Measurements from ENCODE around the gene TCF20. TPM values are rescaled to one million over a fixed set of nuclear protein-coding genes. Genes with fewer than 3 reads are reported as not detected.
A peak's percentile ranks its signal among the peaks of the same experiment; 100 is the strongest.

TCF20 gene
- 15.2 TPM for total RNA-seq (ENCODE audit: insufficient read depth, low replicate concordance)

DNA sequence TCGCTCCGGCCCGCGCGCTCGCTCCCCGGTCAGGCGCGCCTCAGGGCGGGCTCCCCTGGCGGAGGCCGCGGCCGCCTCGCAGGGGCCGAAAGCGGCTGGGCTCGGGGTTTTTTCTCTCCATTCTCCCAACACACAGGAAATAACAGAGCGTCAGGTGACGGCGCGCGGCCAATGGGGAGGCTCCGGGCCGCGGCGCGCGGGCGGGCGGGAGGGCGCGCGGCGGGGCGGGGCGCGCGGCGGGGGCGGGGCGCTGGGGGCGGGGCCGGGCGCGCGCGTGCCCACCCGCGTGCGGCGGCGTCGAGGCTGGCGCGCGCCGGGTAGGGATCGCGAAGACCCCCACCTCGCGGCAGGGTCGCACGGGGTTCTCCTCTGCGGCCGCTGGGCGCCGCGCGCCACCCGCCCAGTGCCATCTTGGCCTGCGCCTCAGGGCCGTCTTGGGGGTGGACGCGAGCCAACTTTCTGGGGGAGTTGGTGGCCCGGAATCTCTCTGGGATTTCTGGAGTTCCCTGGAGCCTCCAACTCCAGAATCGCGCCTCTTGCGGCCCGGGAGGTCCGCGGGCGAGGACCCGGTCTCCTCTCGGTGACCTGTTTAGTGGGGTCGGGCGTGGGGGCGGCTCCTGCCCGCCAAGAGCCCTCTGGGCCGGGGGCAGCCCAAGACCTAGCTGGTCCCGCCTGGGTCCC, at the start of gene TCF20:
Gene TCF20 (minus strand): TSS at position 144 of the 681 bp plus-strand sequence. CDS start 55,348 bp downstream, outside the sequence.
- peak; percentile 82 for DNase-seq (ENCODE audit: low spot score)

DNA sequence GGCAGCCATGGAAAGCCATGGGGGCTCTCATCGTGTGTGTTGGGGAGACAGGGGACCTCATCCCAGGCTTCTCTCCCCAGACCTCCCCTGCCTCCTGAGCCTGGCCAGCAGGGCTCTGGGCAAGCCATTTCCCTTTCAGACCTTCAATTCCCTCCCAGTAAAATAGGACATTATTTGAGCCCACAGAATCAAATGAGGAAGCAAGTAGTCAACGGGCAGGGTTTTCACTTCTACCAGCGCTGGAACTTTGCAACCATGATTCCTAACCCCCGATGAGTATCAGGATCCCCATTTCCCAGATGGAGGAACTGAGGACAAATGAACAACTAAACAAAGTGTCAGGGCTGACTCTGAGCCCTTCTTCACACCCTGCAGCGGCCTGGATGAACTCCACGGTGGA, 48.9 kb upstream of the TCF20 start:
- DNase-seq (ENCODE audit: low spot score) = no peak

DNA sequence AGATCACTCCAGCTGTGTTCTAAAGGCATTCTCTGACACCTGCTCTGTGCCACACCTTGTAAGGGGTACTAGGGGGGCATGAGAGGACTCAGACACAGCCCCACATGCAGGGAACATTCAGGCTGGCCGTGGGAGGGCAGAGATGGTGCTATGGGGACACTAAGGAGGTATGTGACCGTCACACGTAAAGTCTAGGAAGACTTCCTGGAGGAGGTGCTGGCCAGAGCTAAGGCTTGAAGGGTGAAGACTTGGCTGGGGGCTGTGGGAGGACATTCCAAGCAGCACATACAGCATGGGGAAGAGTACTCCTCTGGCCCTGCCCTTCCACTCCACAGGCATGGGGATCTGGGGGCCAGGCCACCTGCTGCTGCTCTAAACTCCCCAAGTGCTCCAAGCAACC, 48.5 kb upstream of the TCF20 start:
- DNase-seq (ENCODE audit: low spot score) = no peak

DNA sequence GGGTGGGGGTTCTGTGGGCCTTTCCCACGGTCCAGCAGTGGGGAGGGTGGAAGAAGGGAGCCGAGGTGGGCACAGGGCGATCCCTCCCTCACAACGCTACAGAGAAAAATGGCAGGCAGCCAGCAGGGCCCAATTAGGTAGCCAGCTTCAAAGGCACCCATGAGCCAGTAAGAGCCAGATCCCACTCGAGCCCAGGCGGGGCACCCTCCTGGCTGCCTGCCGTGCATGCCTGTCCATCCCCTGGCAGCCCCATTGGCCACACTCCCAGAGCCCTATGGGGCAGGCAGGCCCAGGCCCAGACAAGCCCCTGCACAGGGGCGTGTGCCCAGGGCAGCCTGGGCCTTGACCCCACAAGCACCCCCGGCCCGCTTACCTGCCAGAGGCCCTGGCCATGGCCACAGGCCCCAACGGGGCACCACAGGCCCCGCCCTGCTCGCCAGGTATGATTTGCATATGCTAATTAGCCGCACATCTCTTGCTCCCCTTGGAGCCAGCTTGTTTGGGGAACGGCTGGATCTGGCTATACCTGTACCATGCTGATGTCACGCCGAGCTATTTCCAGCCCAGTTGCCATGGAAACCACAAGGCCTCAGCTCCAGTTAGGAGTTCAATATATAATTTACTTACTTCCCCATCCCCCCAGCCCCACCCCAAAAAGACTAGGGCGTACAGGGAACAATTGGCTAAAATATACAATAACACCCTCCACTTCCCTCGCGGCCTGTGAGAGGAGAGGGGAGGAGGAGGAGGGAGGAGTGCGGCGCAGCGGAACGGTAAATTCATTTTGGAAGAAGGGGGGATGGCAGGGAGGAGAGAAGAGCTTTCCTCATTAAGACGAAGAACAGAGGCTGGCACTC, 47.5 kb upstream of the TCF20 start:
- DNase-seq (ENCODE audit: low spot score) = peak; percentile 42

DNA sequence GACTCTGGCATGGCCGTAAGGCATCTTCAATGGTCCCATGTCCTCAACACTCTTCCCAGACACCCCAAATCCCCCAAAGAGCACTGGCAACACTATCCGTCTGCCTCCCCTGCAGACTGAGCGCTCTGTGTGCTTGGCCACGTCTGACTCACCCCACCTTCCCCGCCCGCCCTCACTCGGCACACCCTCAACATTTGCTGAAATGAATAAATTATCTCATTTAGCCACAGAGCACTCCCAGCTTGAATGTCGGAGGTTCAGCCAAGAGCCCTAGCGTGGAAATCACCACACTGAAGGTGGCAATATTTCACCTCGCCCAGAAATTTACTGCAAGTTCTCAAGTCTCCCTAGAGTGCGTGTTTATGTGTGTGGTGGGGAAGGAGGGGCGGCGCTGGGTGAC, 46.6 kb upstream of the TCF20 start:
- DNase-seq (ENCODE audit: low spot score) = peak; percentile 64

DNA sequence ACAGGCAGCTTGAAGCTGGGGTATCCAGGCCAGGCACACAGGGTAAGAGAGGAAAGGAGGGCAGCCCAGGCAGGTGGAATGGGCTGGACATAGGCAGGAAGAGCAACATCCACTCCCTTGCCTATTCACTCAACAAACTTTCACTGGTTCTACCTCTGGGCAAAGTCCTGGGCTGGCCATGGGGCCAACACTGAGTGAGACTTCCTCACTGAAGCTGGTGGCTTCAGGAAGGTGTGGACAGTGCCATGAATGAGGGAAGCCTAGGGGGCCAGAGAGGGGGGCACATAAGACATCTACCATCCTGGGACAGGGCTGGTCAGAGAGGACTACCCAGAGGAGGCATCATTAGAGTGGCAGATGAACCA, 44.9 kb upstream of the TCF20 start:
- no peak for DNase-seq (ENCODE audit: low spot score)

DNA sequence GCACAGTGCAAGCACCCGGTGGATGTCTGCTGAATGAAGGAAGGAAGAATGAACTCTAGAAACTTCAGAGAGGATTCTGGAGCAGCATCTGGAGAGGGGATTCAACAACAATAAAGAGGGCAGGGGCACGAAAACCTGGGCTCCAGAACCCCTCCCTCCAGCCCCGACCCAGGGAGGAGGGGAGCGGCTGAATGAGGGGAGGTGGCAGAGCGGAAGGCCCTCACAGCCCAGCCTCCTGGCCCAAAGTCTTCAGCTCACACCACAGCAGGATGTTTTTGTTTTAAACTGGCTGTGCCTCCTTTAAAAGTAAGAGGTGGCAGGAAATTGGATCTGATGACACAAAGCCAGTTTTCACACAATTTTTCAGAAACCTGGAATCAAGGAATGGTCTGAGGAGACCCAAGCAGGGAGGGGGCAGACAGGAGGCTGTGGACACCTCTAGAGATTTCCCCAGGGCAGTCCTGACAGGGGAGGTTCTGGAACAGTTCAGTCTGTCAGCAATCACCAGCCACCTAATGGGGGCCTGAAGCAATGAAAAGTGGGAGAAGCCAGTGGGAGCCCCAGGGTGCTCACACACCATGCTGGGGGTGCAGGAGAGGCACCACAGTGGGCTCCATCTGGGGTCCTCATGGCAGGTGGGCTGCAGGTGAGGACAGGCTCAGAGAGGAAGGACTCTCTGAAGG, 44.4 kb upstream of the TCF20 start:
- DNase-seq (ENCODE audit: low spot score) = no peak

DNA sequence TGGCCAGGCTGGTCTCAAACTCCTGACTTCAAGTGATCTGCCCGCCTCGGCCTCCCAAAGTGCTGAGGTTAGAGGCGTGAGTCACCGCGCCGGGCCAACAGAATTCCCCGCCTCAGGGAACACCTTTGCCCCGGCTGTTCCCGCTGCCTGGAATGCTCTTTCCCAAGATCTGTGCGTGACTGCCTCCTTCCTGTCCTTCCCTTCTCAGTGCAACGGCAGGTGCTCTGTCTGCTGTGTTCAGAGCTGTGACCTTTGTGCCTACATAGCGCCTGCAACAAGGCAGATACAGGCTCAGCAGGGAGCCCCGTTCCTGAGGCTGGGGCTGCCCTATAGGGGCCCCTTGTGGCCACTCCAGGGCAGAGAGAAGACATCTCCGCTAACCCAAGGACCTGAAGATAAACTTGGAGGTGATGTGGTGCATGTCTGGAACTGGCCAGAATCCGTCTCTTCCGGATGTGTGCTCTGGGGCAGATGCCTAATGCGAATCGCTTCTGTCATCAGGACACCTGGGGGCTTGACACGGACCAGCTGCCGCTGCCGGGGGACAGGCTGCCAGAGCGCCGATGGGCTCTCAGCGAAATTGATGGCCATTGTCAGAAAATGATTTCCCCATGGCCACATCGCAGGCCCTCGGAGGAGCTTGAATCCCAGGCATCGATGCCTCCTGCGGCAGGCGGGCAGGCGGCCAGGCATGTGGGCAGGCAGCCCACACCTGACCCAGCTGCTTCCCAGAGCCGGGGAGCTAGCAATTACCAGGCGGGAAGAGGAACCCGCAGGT, 43.5 kb upstream of the TCF20 start:
- DNase-seq (ENCODE audit: low spot score) = no peak

DNA sequence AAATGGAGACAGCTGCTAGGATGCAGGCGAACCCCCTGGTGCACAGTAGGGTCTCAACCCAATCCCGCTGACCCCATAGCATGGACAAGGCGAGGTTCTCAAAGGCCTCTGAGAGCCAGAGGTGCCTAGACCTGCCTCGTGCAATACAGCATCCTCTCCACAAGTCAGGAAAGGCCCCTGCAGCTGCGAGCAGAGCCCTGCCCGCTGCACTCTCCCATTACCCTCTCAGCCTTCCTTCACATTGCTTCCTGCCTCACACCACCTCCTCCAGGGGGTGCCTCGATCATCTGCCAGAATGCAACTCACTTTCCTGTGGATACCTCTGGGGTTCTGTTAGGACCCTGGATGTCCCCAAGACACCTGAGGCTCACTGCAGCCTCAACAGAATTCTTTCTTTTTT, 42.8 kb upstream of the TCF20 start:
- no peak for DNase-seq (ENCODE audit: low spot score)

DNA sequence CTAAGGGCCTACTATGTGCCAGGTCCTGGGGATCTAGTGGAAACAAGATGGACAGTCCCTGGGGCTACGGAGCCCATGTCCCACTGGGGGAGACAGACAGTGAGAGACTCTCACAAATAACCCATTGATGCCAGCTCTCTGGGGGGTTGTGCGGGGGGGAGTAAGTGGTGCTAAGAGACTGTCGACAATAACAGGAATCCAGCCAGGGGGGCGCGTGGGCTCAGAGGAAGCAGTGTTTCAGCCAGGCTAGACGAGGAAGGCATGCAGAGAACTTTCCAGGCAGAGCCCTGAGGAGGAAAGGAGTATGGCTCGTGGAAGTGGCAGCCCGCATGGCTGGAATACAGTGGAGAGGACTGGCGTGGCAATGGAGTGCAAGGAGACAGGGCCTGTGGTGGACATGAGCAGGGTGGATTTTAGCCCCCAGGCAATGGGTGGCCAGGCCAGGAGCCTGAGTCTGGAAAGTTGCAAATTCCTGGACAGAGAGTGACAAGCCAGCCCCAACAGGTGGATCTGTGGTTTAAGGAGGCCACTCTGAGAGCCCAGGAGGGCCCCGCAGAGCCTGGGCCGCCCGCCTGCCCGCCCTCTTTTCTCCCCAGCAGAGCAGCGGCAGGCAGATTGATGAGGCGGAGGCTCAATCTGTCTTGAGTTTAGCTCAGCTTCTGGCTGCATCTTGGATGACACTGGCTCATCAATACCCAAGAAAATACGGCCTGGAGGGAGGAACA, 40.0 kb upstream of the TCF20 start:
- DNase-seq (ENCODE audit: low spot score) = no peak

DNA sequence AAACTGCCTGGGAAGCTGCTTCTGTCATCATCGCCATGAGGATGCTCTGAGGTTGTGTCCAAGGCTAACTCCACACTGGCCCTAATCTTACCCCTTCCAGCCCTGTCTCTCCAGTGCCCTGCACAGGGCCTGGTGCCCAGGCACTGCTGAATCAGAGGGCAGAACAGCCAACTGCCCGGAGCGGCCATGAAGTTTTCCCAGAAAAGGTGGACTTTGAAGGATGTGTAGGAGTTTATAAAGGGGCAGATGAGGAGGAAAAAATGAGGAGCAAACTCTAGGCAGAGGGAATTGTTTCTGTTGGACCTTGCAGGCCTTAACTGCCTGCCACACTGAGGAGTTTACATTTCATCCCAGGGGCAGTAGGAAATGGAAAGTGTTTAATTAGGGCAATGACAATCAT, 39.4 kb upstream of the TCF20 start:
- DNase-seq (ENCODE audit: low spot score) = no peak

DNA sequence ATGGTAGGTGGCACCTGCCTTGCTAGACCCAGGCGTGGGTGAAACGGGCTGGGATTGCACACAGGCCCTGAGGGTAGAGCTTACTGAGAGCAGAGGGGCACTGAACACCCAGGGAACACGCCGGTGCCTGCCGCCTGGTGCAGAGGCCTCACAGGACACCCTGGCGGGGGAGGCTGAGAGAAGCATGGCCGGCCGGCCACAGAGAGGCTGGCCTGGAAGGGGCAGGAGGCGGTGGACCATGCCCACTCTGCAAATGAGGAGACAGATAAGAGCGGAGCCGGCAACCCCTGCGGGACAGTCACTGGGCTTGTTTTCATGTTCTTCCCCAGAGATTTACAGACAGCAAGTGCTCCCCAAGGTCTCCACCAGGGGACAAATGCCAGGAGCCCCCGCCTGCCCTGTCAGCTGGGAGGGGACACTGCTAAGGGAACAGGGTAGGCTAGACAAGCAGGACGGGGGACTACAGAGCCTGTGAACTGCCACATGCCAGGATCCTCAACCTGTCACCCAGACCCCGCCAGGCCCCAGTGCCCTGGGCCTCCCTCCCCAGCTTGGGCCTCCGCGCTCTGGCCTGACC, 38.5 kb upstream of the TCF20 start:
- no peak for DNase-seq (ENCODE audit: low spot score)

DNA sequence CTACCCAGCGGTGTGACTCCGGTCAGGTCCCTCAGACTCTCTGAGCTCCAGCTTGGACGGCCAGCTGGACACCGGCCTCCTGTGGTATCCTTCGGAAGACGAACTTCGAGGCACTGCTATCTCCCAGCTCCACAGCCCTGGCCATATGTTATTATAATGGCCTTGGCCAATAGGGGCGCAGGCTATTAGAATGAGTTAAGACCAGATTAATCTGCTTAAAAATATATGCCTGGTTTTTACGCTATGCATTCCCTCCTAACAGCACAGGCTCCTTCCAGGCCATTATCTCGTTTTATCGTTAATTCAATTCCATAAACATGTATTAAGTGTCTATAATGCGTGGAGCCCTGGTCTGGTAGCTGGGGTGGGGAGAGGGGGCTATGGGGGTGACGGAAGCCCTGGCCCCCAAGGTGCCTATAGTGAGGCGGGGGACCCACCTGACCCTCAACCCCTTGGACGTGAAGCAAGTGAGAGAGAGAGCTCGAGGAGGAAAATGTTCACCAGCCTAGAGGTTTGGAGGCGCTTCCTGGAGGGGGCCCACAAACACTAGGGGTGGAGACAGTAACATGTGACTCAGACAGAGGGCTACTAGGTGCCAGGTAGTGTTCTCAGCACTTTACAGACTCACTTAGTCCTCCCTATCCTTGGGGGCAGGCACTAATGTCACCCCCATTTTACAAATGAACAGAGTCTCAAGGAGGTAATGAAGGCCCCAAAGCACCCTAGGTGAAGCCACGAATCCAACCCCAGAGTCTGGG, 37.5 kb upstream of the TCF20 start:
- no peak for DNase-seq (ENCODE audit: low spot score)

DNA sequence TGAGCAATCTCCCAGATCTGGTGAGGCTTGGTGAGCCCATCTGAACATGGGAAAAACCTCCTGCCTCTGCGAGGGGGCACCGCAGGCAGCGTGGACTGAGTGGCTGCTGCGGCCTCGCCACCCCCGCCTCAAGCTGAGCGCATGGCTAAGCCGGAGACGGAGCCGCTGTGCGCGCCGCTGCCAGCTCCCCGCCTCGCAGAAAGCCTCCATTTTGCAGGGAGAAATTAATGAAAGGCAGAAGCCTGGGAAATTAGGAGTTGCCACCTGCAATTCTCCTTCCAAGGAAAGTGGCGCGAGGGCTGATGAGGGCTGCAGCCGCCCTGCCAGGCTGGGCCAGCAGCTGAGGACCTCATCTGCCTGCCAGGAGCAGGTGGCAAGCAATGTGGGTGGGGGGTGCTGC, 35.6 kb upstream of the TCF20 start:
- DNase-seq (ENCODE audit: low spot score) = no peak

DNA sequence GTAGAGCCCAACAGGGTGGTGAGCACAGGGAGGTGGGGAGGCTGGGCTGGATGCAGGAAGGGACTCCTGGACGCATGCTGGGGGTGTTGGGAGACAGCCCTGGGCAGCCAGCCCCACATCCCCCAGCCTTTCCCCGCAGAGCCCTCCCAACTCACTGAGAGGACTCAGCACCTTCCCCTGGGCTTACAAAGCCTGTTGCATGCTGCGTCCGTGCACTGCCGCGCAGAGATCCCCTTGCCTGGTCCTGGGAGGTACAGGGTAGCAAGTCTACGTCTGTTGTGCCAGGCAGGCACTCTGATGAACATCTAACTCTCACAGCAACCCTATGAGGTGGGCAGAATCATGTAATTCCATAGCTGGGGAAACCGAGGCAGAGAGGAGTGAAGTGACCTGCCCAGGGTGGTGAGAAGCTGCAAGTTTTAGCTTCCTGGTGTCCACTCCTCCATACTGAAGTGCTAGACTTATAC, 33.9 kb upstream of the TCF20 start:
- DNase-seq (ENCODE audit: low spot score) = no peak

DNA sequence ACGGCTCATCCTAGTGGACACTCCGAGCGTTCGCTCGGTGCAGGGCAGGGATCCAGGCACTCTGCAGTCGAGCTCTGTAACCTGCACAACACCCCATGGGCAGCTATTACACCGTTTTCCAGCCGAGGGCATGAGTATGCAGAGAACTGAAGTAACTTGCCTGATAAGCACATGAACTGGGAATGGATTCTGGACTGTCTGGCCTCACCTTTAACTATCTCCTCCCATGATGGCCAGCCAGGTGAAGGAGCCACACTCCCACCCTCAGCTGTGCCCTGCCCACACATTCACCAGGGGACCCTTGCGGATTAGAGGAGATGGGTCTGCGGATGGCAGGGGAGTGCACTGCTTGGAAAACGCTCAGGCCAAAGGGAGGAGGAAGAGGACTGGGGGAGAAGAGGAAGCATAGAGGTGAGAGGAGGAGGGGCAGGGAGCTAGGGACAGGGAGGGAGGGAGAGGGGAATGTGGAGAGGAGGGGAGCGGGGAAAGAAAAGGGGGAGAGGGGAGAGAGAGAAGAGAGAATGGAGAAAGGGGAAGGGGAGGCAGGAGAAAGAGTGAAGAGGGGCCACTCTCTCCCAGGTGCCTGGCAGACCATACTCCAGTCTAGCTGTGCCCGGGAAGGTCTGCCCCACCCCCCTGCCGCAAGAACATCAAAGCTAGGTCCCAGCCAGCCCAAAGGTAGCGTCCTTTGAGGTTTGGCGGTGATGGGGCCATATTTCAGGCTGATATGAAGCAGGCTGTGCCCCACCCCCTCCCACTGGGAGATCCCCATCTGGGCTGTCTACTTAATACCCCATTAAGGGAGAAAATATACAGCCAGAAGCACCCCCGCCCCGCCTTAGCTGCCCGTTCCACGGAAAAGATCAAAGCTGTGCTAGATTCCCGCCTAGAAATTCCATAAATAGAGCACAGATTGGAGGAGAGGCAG, 33.2 kb upstream of the TCF20 start:
- peak; percentile 52 for DNase-seq (ENCODE audit: low spot score)

DNA sequence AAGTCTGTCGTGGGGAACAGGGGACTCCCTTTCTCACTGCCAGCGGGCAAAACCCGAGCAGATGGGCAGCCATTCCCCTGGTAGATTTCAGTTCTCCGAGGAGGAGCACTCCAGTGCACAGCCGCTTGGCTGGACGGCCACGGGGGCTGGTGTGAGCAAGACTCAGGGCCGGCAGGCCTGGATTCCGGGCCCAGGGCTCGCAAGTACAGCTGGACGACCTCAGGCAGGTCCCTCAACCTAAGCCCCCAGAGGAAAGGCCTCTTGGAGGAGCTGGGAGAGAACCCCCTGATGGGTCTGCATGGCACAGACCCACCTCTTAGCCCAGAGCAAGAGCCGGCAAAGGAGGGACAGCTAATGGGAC, 31.3 kb upstream of the TCF20 start:
- no peak for DNase-seq (ENCODE audit: low spot score)

DNA sequence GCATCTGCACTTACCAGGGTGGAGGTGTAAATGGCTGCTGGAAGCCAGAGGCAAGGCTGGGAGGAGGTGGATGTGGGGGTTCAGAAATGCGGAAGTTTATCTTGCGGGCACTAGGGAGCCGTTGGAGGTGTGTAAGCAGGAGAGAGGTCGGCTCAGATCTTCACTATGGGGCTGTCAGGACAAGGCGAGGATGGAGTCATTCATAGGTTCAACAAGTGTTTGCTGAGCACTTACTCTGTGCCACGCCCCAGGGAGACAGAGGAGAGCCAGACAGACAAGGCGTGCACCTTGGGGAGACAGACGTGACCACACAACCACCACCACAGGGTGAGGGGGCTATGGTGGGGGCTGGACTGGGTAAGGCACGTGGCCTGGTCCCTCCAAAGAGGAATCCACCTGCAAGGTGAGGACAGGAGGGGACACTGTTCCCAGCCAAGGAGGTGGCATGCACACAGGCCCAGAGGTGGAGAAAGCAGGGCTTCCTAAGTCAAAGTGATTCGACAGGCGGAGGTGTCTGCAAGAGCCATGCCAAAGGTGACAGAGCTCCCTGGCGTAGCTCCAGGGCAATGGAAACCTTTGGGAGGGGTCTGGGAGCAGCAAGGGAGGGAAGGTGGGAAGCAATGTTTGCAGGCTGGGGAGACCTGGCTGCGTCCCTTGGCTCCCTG, 30.8 kb upstream of the TCF20 start:
- DNase-seq (ENCODE audit: low spot score) = no peak

All from umbilical cord (tissue), 2 donors.